ENCODE measurements around the gene POTEM. TPM values are rescaled to one million over a fixed set of nuclear protein-coding genes. Genes with fewer than 3 reads are reported as not detected.
"Not testable (repeated sequence)": the region's sequence is repeated elsewhere in the genome, so short reads cannot be mapped to it uniquely, and the experiment has no call there.

Gene POTEM
- total RNA-seq, 1 donor from 2014 or later: not detected

GRCh38 chr14:19002566-19002965, 35.3 kb downstream of the POTEM start:
- H3K27me3 Mint-ChIP-seq (ENCODE audit: unreplicated experiment); H3K36me3 Mint-ChIP-seq (ENCODE audit: unreplicated experiment); H3K4me1 Mint-ChIP-seq (ENCODE audit: unreplicated experiment); H3K9me3 Mint-ChIP-seq (ENCODE audit: unreplicated experiment); H3K4me3 Mint-ChIP-seq (ENCODE audit: unreplicated experiment); H3K27ac Mint-ChIP-seq (ENCODE audit: unreplicated experiment): not testable (repeated sequence)
- peak; percentile 72 for DNase-seq (ENCODE audit: extremely low spot score, unreplicated experiment)

GRCh38 chr14:19006490-19006889, 39.3 kb downstream of the POTEM start:
- H3K27ac Mint-ChIP-seq (ENCODE audit: unreplicated experiment); H3K4me1 Mint-ChIP-seq (ENCODE audit: unreplicated experiment); H3K4me3 Mint-ChIP-seq (ENCODE audit: unreplicated experiment); DNase-seq (ENCODE audit: extremely low spot score, unreplicated experiment); H3K27me3 Mint-ChIP-seq (ENCODE audit: unreplicated experiment); H3K36me3 Mint-ChIP-seq (ENCODE audit: unreplicated experiment); H3K9me3 Mint-ChIP-seq (ENCODE audit: unreplicated experiment): not testable (repeated sequence)

- not testable (repeated sequence) for H3K36me3 Mint-ChIP-seq (ENCODE audit: unreplicated experiment); H3K27ac Mint-ChIP-seq (ENCODE audit: unreplicated experiment); H3K9me3 Mint-ChIP-seq (ENCODE audit: unreplicated experiment); H3K27me3 Mint-ChIP-seq (ENCODE audit: unreplicated experiment); H3K4me3 Mint-ChIP-seq (ENCODE audit: unreplicated experiment); H3K4me1 Mint-ChIP-seq (ENCODE audit: unreplicated experiment)
- DNase-seq (ENCODE audit: extremely low spot score, unreplicated experiment): peak; percentile 84
These were observed 40.4 kb downstream of the POTEM start for GRCh38 chr14:19007678-19008077.

DNA sequence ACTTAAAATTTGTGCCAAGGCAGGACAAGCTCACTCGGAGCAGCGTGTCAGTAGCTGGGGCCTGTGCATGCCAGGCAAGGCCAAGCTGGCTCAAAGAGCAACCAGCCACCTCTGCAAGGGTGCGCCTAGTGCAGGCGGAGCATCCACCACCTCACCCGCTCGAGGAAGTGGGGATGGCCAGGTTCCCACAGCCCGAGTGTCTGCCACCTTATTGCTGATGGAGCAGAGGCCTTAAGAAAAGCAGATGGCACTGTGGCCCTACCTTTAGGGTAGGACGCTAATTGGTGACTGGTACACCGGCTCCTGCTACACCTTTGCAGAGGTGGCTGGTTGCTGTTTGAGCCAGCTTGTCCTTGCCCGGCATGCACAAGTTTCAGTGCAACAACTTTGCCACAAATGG, 43.8 kb downstream of the POTEM start:
- H3K4me1 Mint-ChIP-seq (ENCODE audit: unreplicated experiment); H3K36me3 Mint-ChIP-seq (ENCODE audit: unreplicated experiment); H3K4me3 Mint-ChIP-seq (ENCODE audit: unreplicated experiment); H3K9me3 Mint-ChIP-seq (ENCODE audit: unreplicated experiment); H3K27ac Mint-ChIP-seq (ENCODE audit: unreplicated experiment); H3K27me3 Mint-ChIP-seq (ENCODE audit: unreplicated experiment); DNase-seq (ENCODE audit: extremely low spot score, unreplicated experiment): not testable (repeated sequence)

GRCh38 chr14:19011703-19012102, 44.5 kb downstream of the POTEM start:
- H3K27ac Mint-ChIP-seq (ENCODE audit: unreplicated experiment); H3K4me3 Mint-ChIP-seq (ENCODE audit: unreplicated experiment); H3K4me1 Mint-ChIP-seq (ENCODE audit: unreplicated experiment); DNase-seq (ENCODE audit: extremely low spot score, unreplicated experiment); H3K36me3 Mint-ChIP-seq (ENCODE audit: unreplicated experiment); H3K27me3 Mint-ChIP-seq (ENCODE audit: unreplicated experiment); H3K9me3 Mint-ChIP-seq (ENCODE audit: unreplicated experiment): not testable (repeated sequence)

GRCh38 chr14:19015185-19015584, 48.0 kb downstream of the POTEM start:
- not testable (repeated sequence) for DNase-seq (ENCODE audit: extremely low spot score, unreplicated experiment); H3K4me3 Mint-ChIP-seq (ENCODE audit: unreplicated experiment); H3K27ac Mint-ChIP-seq (ENCODE audit: unreplicated experiment); H3K4me1 Mint-ChIP-seq (ENCODE audit: unreplicated experiment); H3K9me3 Mint-ChIP-seq (ENCODE audit: unreplicated experiment); H3K27me3 Mint-ChIP-seq (ENCODE audit: unreplicated experiment); H3K36me3 Mint-ChIP-seq (ENCODE audit: unreplicated experiment)

GRCh38 chr14:19025080-19025589, 57.9 kb downstream of the POTEM start:
- not testable (repeated sequence) for H3K27ac Mint-ChIP-seq (ENCODE audit: unreplicated experiment); H3K4me3 Mint-ChIP-seq (ENCODE audit: unreplicated experiment); H3K4me1 Mint-ChIP-seq (ENCODE audit: unreplicated experiment); DNase-seq (ENCODE audit: extremely low spot score, unreplicated experiment); H3K9me3 Mint-ChIP-seq (ENCODE audit: unreplicated experiment); H3K27me3 Mint-ChIP-seq (ENCODE audit: unreplicated experiment); H3K36me3 Mint-ChIP-seq (ENCODE audit: unreplicated experiment)

- H3K27ac Mint-ChIP-seq (ENCODE audit: unreplicated experiment); H3K27me3 Mint-ChIP-seq (ENCODE audit: unreplicated experiment); H3K4me3 Mint-ChIP-seq (ENCODE audit: unreplicated experiment); H3K4me1 Mint-ChIP-seq (ENCODE audit: unreplicated experiment); H3K36me3 Mint-ChIP-seq (ENCODE audit: unreplicated experiment); H3K9me3 Mint-ChIP-seq (ENCODE audit: unreplicated experiment); DNase-seq (ENCODE audit: extremely low spot score, unreplicated experiment): not testable (repeated sequence)
These were observed 59.6 kb downstream of the POTEM start for GRCh38 chr14:19026649-19027351.

DNA sequence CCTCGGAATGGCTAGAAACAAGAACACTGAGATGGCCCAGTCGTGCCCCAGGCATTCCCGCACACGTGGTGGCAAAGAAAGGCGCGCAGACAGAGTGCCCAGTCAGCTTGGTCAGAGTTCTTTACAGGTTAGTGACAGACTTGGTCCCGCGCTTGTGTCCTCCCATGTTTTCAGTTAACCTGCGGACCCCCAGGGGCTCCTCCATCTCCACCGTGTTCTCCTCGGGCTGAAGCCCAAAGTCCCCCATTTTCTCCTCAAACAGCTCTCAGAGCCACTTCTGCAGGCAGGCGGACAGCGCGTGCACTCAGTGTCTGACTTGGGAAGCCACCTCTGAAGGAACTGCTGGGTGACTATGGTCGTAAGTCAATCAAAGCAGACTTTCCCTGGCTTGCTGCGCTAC, 60.7 kb downstream of the POTEM start:
- not testable (repeated sequence) for H3K27me3 Mint-ChIP-seq (ENCODE audit: unreplicated experiment); H3K36me3 Mint-ChIP-seq (ENCODE audit: unreplicated experiment); H3K27ac Mint-ChIP-seq (ENCODE audit: unreplicated experiment); H3K9me3 Mint-ChIP-seq (ENCODE audit: unreplicated experiment); DNase-seq (ENCODE audit: extremely low spot score, unreplicated experiment); H3K4me1 Mint-ChIP-seq (ENCODE audit: unreplicated experiment); H3K4me3 Mint-ChIP-seq (ENCODE audit: unreplicated experiment)

DNA sequence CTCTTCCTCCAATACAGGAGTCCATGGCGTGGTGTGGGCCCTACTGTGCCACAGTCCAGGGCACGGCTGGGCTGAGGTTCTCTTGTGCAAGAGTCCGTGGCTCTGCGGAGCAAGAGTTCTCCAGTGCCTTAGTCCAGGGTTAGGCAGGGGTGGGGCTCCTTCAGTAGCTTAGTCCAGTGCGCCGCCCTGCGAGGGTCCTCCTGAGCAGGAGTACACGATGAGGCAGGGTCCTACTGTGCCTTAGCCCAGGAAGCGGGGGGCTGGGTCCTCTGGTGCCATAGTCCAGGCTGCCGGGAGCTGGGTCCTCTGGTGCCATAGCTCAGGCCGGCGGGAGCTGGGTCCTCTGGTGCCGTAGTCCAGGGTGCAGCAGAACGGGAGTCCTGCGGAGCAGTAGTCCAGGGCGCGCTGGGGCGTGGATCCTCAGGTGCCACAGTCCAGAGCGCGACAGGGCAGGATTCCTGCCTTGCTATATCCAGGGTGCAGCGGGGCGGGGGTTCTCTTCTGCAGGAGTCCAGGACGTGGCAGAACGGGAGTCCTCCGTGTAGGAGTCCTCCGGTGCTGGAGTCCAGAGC, 69.7 kb downstream of the POTEM start:
- not testable (repeated sequence) for H3K27ac Mint-ChIP-seq (ENCODE audit: unreplicated experiment); H3K27me3 Mint-ChIP-seq (ENCODE audit: unreplicated experiment); H3K9me3 Mint-ChIP-seq (ENCODE audit: unreplicated experiment); H3K4me1 Mint-ChIP-seq (ENCODE audit: unreplicated experiment); H3K4me3 Mint-ChIP-seq (ENCODE audit: unreplicated experiment); DNase-seq (ENCODE audit: extremely low spot score, unreplicated experiment); H3K36me3 Mint-ChIP-seq (ENCODE audit: unreplicated experiment)

DNA sequence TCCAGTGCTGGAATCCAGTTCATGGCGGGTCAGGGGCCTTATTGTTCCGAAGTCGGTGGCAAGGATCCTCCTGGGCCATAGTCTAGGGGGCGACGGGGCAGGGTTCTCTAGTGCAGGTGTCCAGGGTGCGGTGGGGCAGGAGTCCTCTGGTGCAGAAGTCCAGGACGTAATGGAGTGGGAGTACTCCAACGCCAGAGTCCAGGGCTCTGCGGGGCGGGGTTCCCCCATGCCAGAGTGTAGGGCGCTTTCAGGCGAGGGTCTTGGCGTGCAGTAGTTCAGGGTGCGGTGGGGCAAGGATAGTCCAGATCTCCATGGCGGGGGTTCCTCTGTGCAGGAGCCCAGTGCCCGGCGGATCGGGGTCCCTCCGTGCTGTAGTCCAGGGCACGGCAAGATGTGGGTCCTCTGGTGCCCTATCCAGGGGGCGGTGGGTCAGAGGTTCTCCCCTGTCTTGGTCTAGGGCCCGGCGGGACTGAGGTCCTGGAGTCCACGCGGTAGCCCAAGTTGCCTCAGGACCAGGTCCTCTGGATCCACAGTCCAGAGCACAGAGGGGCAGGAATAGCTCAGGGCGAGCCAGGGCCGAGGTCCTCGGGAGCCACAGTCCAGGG, 70.9 kb downstream of the POTEM start:
- H3K4me3 Mint-ChIP-seq (ENCODE audit: unreplicated experiment); H3K27me3 Mint-ChIP-seq (ENCODE audit: unreplicated experiment); H3K9me3 Mint-ChIP-seq (ENCODE audit: unreplicated experiment); H3K4me1 Mint-ChIP-seq (ENCODE audit: unreplicated experiment); H3K27ac Mint-ChIP-seq (ENCODE audit: unreplicated experiment); H3K36me3 Mint-ChIP-seq (ENCODE audit: unreplicated experiment): not testable (repeated sequence)
- peak; percentile 81 for DNase-seq (ENCODE audit: extremely low spot score, unreplicated experiment)

DNA sequence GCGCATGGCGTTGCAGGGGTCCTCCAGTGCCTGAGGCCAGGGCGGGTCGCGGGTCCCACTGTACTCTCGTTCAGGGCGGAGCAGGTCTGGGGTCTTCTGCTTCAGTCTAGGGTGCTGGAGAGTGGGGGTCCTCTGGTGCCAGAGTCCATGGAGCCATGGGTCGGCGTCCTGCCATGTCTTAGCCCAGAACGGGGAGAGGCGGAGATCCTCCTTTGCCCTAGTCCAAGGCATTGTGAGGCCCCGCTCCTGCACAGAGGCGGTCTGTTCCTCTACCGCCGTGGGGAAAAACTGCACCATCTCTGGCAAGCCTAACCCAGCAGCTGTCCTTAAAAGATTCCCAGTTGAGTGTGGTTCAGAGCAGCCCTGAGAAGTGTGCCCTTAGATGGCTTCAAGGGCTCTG, 71.6 kb downstream of the POTEM start:
- DNase-seq (ENCODE audit: extremely low spot score, unreplicated experiment); H3K4me1 Mint-ChIP-seq (ENCODE audit: unreplicated experiment); H3K4me3 Mint-ChIP-seq (ENCODE audit: unreplicated experiment); H3K9me3 Mint-ChIP-seq (ENCODE audit: unreplicated experiment); H3K27ac Mint-ChIP-seq (ENCODE audit: unreplicated experiment); H3K27me3 Mint-ChIP-seq (ENCODE audit: unreplicated experiment); H3K36me3 Mint-ChIP-seq (ENCODE audit: unreplicated experiment): not testable (repeated sequence)

All from osteocyte (in vitro differentiated cells).